ENCODE data around the gene BAIAP2.

BAIAP2 gene

DNA sequence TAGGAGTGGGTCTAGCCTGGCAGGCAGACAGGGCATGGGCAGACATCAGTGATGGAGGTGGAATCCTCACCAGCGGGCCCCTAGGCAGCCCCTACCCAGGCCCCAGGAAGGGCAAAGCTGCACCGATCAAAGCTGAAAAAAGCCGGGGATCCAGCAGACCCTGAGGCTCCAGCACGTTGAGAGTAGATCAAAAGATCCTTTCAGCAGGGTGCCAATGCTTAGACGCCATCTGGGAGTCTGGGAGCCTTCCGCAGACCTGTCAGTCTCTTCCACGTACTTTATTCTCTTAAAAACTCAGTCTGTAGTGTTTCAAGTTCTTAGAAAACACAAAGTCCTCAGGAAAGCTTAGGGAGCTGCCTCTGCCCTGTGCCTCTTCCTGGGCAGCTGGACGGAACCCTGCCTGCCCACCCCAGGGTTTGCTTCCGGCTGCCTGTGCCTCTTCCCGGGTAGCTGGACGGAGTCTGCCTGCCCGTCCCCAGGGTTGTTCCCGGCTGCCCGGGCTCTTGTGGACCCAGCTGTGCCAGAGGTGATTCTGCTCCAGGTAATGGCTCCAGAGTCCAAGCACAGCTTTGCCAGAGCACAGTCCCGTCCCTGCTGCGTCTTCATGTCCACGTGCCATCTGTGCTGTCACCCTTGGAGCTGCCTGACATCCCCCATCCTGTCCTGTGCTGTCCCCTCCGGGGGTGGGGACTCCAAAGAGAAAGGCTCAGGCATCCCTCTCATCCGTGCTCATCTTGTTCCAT, 79.6 kb downstream of the BAIAP2 start:
- no peak for DNase-seq

- DNase-seq, result no peak
Observed at GRCh38 chr17:81115219-81115618, 80.3 kb downstream of the BAIAP2 start.

- DNase-seq, result no peak
Observed at GRCh38 chr17:81115749-81116464, 81.0 kb downstream of the BAIAP2 start.

DNA sequence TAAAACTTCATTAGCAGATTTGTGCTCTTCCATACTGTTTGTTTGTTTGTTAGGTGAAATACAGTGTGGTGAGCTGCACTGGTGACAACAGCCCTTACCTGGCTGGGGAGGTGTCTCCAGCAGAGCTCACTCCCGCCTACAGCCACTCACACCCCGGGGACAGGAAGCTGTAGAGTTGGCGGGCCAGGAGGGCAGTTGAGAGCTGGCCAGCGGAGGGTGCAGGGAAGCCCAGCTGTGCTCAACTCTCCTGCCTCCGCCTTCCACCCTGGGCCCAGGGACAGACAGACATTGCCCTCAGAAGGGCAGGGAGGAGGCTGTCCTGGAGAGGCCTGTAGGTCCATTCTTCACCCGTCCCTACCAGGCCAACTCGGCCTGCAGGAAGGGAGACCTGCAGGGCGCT, 81.8 kb downstream of the BAIAP2 start:
- DNase-seq, result no peak

GRCh38 chr17:81117672-81118198, 82.8 kb downstream of the BAIAP2 start:
- no peak for DNase-seq

DNA sequence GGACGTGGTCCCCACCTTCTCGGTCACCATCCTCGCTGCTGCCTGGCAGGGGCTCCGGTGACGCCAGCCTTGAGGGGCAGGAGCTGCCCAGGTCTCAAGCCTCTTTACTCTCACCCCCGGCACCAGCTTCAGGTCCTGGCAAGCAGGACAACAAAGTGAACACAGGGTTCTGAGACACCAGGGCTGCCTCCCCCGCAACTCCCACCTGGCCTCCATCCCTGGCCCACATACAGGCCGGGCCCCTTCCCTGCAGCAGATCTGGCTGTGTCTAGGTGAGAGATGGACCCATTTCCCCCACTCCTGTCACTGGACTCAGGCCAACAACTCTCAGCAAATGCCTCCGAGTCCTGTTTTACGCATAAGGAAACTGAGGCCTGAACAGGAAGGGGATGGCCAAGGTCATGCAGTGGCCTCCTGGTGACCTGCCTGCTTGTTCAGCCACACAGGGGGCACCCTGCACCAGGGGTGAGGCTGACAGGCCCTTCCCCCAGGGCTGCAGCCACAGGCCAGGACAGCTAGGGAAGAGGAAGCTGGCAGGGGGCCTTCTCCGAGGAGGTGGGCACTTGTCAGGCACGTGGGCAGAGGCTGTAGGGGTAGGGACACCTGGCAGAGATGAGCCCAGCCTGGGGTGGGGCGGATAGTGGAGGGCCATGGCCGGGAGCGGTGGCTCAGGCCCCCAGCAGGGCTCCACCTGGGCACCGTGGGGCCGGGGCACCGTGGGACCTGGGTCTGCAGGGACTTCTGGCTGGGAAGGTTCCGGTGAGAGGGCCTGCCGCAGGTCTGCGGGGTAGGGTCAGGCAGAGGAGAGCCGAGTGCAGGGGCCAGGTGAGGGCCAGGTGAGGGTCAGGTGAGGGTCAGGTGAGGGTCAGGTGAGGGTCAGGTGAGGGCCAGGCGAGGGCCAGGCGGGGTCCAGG, 83.6 kb downstream of the BAIAP2 start:
- DNase-seq, result no peak

DNA sequence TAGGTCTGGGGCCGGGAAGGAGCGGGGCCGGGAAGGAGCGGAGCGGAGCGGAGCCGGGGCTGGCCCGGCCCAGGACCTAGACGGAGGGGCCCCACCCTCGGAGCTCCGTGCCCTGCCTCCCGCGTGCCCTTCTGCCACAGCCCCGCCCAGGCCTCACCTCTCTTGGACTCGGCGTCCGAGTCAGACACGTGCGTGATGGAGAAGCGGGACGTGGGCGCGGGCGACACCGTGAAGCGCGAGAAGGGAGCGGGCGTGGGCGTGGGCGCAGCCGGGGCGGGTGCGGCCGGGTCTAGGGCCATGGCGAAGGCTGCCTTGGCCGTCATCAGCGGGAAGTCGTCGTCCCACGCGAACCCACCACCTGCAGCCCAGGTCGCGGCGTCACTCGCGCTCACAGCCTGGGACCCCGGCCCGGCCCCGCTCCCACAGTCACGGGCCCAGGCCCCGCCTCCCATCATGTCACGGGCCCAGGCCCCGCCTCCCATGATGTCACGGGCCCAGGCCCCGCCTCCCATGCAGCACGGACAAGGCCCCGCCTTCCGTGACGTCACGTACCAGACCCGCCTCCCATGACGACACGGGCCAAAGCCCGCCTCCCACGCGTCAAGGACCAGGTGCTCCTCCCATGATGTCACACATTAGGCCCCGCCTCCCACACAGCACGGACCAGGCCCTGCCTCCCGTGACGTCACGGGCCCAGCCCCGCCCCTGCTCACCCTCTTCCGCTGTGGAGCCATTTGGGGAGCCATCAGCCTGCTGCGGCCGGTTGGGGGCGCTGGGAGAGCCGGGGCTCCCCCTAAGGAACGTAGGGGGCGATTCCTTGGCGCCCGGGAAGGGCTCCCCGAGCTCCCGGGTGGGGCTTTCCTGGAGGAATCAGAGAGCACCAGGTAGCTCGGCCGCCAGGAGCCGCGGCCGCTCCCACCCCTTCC, 84.5 kb downstream of the BAIAP2 start:
- DNase-seq, result peak; percentile 80

DNA sequence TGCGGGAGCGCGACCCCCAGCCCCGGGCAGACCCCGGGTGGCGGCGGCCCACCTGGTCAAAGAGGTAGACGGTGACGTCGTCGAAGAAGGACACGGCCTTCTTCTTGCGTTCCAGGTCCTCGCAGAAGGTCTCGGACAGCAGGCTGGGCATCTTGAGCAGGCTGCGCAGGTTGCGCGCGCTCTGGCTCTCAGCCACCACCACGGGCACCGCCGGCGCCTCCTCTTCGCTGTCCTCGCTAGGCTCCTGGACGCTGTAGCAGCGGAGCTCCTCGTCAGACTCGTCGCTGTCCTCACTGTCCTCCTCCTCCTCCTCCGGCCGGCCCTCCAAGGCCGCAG, 85.2 kb downstream of the BAIAP2 start:
- DNase-seq, result no peak

DNA sequence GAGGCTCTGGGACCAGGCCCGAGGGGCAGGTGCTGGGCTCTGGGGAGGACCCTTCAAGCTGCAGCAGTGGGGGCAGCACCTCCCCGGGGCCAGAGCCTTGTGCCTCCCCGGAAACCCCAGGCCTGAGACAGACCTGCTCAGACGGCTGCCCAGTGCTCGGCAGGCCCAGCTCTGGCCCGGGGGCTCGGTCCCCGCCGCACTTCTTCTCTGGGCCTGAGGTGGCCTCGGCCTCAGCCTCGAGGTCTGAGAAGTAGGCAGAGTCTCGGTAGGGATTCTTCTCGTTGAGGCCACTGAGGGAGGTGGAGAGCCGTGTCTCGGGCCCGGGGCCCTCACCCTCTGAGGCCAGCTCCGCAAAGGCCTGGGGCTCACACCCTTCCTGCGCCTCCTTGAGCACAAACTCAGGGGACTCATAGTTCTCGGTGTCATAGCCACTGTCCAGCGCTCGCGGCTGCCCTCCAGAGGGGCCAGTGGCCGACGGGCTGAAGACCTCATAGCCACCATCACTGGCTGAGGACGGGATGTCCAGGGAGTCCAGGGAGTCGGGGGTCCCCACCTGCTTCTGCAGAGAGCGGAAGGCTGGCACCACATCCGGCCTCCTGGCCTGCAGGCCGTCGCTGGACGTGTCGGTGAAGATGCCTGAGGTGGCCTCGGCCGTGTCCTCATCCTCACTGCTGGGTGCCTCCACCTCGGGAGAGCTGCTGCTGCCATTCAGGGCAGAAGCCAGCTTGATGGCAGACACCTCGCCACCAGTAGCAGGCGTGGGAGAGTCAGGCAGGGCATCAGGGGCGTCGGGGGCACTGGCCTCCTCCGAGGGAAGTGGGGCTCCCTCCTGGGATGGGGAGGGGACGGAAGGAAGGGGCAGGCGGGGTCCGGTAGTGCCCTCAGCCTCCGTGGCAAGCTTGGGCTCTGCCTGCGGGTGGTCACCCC, 86.0 kb downstream of the BAIAP2 start:
- no peak for DNase-seq

GRCh38 chr17:81121841-81122733, 87.1 kb downstream of the BAIAP2 start:
- DNase-seq, result no peak

DNA sequence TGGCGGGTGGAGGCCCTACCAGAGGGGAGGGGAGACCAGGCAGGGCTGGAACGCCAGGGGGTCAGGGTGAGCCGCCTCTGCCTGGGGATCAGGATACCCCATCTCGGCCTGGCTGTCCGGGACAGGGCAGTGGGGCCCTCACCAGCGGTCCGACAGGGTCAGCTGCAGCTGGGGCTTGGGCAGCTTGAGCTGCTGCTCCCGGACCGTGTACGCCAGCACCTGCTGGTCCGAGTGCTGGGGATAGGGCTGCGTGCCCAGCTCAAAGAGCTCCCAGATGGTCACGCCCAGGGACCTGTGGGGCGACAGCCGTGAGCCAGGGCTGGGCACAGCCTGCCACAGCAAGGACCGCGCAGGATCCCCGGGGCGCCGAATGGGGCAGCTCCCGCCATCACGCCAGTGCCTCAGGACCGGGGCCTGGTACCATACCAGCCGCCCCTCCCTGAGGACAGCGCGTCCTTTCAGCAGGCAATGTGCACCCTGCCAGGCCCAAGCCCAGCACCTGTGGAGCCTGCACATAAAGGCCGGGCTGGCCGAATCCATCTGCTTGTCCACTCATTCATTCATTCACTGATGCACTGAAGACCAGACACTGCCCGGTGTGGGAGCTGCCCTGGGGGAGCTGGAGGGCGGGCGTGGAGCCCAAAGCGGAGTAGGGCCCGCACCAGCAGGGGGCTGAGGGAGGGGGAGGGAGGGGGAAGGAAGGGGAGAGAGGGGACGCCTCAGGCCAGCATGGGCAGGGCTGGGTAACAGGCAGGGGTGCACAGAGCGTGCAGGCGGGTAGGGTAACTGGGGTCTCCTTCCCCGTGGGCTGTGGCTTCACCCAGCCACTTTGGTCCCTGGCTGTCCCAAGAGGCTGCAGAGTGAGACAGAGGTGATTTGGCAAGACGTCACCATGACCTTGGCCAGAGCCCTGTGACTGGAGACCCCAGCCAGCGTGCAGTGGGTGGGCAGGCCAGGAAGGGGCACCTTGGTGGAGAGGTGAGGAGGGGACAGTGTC, 88.4 kb downstream of the BAIAP2 start:
- DNase-seq, result no peak

DNA sequence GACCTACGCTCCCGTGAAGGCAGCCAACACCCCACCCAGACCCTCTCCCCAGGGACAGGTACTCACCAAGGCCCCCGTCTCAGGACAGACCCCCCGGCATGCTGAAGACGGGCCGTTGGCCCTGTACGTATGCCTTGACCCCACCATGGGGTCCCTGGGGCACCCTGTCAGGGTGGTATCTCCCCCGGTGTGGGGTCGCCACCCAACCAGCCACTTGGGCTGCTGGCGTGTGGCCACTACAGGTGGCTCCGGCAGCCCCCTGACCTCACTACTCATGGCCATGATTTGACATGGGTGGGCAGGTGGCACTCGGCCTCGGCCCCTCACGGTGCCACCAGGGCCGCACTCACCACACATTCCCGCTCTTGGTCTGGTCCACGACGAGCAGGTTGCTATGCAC, 89.4 kb downstream of the BAIAP2 start:
- DNase-seq, result no peak

- DNase-seq, result no peak
Observed at GRCh38 chr17:81125573-81126081, 90.7 kb downstream of the BAIAP2 start.

DNA sequence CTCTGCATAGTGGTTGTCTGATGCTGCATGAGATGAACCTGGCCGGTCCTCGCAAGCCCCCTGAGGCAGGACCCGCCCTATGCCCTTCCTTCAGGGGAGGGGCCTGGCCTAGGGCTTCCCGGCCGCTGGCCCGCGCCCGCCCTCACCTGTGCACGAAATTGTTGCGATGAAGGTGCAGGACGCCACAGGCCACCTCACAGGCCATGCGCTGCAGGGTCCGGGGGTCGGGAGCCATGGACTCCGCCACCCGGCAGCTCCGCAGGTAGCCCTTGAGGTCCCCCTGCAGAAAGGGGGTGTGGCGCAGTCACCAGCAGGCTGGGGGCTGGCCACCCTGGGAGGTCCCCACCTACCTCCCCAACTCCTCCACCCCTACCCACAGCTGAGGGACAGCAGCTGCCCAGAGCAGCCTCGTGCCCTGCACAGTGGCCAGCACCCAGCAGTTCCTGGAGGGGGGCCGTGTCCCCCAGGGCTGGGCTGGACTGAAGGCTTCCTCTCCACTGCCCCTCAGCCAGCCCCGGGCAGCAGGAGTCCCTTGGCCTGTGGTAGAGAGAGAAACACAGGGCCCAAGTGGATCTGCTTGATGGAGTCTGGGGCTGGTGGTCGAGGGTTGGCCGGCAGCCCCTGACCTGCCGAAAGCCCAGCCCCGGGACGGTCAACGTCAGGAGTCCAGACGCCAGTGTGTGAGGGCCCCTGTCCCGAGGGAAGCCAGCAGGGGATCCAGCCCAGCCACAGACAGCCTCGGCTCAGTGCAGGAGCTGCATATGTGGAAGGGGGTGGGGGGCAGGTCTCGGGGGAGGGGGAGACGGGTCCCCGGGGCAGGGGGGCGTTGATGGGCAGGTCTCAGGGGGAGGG, 91.6 kb downstream of the BAIAP2 start:
- DNase-seq, result no peak

DNA sequence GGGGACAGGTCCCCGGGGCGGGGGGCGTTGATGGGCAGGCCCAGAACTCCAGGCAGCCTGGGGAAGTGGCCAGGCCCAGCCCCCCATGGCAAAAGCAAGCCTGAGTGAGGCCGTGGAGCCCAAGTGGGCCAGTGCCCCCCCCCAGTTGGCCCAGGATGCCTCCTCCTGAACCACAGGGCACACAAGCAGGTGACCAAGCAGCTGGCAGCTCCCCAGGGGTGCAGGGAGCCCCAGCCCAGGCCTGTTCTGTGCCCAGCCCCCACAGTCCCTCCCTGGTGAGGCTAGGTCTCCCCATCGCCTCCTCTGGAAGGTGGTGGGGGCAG, 92.1 kb downstream of the BAIAP2 start:
- DNase-seq, result no peak

DNA sequence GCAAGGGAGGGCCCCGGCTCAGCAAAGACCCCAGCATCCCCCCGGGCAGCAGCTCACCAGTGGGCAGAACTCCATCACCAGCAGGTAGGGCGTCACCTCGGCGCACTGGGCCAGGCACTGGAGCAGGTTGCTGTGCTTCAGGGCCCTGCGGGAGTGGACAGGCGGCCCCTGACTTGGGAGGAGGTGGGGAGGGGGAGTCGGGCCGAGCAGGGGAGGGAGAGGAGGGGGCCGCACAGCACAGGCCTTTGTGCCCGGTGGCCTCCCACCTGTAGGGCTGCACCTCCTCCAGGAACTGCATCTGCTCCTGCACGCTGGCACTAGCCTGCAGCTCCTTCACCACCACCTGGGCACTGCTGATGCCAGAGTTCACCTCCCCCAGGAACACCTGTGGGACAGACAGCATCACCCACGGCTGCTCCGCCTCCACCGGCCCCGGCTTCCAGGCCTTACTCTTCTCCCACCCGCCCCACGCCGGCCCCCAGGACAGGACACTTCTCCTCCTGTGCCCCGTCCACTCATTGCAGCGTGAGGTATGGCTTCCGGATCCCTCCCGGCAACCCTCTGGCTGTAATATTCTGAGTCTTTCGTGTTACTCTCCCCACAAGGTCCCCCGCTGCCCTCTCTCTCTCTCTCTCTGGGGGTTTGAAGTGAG, 92.7 kb downstream of the BAIAP2 start:
- no peak for DNase-seq

DNA sequence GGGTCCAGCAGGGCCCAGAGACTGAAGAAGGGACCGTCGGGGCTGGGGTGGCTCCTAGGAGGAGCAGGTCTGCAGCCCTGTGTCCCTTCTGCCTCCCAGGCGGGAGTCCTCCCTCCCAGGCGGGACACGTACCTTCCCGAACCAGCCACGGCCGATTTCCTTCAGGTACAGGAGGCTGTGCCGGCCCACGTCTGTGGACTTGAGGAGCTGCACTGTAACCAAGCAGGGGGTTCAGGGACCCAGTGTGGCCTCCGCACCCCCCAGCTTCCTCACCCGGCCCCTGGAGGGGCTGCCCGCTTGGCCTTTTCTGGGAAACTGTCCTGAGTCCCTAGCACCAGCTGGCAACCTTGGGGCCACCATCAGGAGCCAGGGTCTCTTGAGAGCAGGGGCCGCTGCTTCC, 93.4 kb downstream of the BAIAP2 start:
- DNase-seq, result no peak
